NCI-H345 (cell line): ENCODE results near the gene NUDT3.
A peak's percentile ranks its signal among the peaks of the same experiment; 100 is the strongest.
"Not testable (repeated sequence)": the region's sequence is repeated elsewhere in the genome, so short reads cannot be mapped to it uniquely, and the experiment has no call there.

Experiments used
- DNase-seq: peaks from one replicate; lab custom pipeline; 2025; lab: John Stamatoyannopoulos, UW

Gene NUDT3

GRCh38 chr6:34285448-34286164, 106.9 kb downstream of the NUDT3 start:
- no peak for DNase-seq

DNA sequence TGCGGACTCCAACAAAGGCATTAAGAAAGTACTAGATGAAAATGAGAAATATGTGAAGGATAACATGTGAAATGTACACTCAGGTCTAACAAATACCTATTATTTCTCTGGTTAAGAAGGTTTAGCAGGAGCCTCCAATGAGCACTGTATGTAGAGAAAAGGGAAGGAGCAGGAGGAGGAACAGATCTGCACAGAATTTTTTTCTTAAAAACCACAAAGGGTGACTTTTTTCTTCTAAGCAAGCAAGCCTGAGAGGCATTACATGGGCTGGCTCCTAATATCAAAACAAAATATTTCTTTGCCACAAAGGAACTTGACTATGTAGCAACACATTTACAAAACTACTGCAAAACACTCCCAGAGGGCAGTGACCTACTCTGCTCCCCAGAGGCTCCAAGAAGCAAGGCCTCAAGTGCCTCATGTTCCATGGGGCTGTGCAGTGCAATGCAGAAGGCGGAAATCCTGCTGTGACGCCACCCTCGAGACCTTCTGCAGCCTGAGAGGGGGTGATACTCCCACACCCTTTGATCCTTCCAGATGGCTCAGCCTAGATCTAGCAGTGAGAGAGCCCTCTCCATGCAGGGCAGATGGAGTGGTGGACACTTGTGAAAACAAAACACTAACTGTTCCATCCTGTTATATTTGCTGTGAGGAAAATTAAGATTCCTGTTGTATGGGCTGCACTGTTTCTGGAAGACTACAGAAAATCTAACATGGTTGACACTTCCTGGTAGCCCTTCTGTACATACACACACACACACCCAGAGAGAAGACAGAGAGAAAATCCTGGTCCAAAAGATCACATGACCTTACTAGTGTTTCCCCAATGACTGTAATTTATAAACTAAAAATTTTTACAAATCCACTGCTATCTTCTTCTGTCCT, 107.7 kb downstream of the NUDT3 start:
- DNase-seq = no peak

- no peak for DNase-seq
Observed at GRCh38 chr6:34281702-34282334, 110.7 kb downstream of the NUDT3 start.

GRCh38 chr6:34280216-34280615, 112.3 kb downstream of the NUDT3 start:
- no peak for DNase-seq

DNA sequence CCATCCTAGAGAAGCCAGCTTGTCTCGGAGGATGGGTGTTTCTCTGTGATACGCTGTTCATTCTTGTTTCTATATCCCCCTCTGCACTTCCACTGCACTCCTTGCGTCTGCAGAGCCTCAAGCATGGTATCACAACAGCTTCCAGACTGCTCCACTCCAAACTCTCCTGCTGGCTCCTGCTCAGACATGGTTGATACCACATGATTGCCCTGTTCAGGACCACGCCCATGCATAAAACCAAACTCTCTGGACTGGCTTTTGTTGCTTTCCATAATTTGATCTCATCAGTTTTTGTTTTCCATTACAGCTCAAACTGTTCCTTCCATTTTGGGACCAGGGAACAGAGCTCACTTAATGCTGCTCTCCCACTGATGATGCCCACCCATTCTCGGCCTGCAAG, 113.6 kb downstream of the NUDT3 start:
- DNase-seq = no peak

DNA sequence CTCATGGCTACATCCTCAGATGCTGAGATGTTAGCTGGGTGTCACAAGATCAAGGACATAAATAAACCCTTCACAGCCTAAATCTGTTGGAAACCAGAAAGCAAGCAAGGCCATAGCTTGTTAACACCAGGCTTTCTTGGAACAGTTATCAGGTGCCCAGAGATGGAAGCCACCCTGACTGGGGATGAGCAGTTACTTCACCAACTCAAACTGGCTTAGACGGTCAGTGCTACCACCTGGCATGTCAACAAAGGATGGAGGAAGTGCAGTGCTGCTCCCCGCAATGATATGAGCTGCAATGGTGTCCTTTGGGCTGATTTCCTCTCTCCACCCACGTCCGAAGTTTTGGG, 114.7 kb downstream of the NUDT3 start:
- no peak for DNase-seq

- no peak for DNase-seq
Observed at GRCh38 chr6:34276881-34277762, 115.3 kb downstream of the NUDT3 start.

- DNase-seq = no peak
Observed at GRCh38 chr6:34276191-34276590, 116.3 kb downstream of the NUDT3 start.

GRCh38 chr6:34275128-34275804, 117.2 kb downstream of the NUDT3 start:
- DNase-seq = peak; percentile 12

DNA sequence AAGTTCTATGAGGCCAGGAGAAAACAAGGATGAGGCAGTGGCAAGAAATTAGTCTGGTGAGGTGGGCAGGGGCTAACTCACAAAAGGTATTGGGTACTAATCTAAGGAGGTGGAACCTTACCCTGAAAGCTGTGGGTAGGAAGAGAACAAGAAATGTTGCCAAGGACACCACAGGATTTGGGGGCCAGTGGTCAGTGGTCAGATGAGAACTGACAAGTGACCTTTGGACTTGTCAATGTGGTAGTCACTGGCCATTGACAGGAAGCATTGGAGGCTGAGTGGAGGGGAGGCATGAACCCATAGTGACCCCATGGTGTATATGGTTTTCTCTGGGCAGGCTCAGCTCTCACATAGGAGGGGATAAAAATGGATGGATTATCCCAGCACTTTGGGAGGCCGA, 118.3 kb downstream of the NUDT3 start:
- DNase-seq = no peak

DNA sequence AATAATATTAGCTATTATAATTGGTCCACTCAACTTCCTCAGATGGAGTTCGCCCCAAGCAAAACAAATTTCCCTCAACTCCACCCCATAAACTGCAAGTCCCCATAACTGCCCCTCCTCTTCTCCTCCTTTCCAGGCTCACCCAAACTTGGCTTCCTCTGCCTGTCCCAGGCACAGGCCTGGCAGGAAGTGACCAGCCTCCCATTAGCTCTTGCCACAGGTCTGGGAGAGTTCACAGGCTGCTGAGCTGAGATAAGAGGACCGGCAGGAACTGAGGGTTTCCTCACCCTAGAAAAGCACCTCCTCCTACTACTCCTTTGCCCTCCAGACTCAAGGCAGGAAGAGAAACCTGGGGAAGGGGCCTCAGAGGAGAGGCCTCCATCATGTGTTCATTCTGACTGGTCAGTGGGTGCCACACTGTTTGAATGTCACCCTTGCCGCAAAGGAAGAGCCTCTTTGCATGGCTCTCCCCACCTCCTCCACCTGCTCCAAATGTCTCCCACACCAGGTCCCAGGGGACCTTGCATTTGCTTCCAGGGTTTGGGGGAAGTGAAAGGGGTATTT, 119.1 kb downstream of the NUDT3 start:
- DNase-seq = no peak

DNA sequence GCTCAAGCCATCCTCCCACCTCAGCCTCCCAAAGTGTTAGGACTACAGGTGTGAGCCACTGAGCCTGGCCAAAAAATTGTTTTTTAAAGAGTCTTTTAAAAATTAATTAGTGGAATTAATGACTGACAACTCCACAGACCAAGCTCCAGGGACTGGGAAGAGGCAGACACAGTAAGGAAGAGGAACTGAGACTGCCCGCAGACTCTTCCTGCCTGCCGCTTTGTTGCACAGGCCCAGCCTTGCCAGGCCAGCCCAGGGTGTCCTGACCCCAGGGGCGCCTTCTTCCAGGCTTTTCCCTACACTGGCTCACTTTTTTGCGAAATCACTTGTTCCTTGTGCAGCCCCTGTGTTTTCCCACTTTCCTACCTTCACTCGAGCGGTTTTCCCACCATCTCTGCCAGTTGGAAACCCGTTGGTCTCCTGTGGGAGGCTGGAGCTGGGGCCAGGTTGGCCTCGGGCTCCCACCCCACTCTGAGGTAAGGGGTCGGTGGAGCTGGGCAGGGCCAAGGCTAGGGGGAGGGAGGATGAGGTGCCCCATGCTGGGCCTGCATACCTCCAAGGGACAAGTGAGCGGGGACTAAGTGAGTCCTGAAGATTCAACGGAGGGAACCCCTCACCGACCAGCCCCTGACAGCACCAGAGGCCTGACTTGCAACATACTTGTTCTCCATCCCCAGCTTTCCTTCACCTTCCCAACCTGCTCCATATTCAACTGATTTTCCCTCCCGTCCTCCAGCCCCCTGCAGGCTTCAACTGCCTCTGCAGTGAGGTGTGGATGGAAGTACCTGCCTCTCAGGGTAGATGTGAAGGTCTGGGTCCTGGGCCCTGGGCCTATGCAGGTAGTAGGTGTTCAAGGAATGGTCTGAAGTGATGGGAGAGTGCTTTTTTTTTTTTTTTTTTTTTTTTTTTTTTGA, 120.2 kb downstream of the NUDT3 start:
- DNase-seq = no peak

DNA sequence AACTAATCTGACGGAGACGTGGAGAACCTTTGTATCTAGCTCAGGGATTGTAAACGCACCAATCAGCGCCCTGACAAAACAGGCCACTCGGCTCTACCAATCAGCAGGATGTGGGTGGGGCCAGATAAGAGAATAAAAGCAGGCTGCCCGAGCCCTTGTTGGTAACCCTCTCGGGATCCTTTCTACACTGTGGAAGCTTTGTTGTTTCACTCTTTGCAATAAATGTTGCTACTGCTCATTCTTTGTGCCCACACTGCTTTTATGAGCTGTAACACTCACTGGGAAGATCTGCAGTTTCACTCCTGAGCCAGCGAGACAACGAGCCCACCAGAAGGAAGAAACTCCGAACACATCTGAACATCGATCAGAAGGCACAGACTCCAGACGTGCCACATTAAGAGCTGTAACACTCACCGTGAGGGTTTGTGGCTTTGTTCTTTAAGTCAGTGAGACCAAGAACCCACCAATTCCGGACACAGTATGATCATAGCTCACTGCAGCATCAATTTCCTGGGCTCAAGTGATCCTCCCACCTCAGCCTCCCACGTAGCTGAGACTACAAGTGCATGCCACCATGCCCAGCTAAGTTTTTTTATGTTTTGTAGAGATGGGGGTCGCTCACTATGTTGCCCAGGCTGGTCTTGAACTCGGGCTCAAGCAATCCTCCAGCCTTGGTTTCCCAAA, 122.7 kb downstream of the NUDT3 start:
- not testable (repeated sequence) for DNase-seq

- DNase-seq = not testable (repeated sequence)
Observed at GRCh38 chr6:34269132-34269531, 123.3 kb downstream of the NUDT3 start.

DNA sequence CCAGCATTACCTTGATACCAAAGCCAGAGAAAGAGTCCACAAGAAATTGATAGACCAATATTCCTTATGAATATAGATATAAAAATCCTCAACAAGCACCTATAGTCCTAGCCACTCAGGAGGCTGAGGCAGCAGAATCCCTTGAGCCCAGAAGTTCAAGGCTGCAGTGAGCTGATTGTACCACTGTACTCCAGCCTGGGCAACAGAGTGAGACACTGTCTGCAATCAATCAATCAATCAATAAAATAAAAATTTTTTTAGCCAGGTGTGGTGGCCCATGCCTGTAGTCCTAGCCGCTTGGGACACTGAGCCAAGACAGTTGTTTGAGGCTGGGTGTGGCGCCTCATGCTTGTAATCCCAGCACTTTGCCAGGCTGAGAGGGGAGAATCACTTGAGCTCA, 124.7 kb downstream of the NUDT3 start:
- DNase-seq = no peak

DNA sequence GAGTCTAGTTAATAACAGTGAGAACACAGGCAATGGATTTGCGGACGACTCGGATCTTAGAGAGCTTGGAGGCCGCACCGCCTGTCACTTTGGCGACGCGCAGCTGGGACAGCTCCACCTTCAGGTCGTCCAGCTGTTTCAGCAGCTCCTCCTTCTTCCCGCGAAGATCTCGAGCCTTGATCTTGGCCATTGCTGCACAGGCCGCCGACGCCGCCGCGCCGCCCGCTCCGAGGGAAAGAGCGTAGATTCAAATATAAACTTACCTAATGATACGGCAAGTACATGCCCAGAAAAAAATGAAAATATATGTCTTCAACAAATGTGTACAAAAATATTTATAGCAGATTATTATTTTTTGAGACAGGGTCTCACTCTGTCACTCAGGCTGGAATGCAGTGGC, 129.0 kb downstream of the NUDT3 start:
- not testable (repeated sequence) for DNase-seq

DNA sequence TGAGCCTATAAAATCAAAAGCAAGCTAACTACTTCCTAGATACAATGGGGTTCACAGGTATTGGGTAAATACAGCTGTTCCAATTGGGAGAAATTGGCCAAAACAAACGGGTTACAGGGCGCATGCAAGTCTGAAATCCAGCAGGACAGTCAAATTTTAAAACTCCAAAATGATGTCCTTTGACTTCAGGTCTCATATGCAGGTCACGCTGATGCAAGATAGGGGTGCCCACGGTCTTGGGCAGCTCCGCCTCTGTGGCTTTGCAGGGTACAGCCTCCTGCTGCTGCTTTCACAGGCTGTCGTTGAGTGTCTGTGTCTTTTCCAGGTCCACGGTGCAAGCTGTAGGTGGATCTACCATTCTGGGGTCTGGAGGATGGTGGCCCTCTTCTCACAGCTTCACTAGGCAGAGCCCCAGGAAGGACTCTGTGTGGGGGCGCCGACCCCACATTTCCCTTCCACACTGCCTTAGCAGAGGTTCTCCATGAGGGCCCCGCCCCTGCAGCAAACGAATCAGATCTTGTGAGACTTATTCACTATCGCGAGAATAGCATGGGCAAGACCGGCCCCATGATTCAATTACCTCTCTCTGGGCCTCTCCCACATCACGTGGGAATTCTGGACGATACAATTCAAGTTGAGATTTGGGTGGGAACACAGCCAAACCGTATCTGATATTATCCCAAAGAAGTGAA, 131.7 kb downstream of the NUDT3 start:
- no peak for DNase-seq

- DNase-seq = no peak
Observed at GRCh38 chr6:34259529-34260069, 132.9 kb downstream of the NUDT3 start.
